PC-3 (cell line): ENCODE measurements around the gene ENDOV.

ENCODE experiments used
- CTCF ChIP-seq: fragments of 300-600 bp; sonication (generic); conservative IDR thresholded peaks from 2 replicates; pipeline ENCODE4 v1.5.1; 2017; ENCODE audit warnings: antibody characterized with exemption, low read depth, mild to moderate bottlenecking, low read length
- EZH2phosphoT487 ChIP-seq: fragments of 300-600 bp; sonication (generic); IDR thresholded peaks from 2 replicates; pipeline ENCODE4 v1.6.1; 2018; ENCODE audit warnings: mild to moderate bottlenecking, antibody characterized with exemption, low read length, borderline replicate concordance

DNA sequence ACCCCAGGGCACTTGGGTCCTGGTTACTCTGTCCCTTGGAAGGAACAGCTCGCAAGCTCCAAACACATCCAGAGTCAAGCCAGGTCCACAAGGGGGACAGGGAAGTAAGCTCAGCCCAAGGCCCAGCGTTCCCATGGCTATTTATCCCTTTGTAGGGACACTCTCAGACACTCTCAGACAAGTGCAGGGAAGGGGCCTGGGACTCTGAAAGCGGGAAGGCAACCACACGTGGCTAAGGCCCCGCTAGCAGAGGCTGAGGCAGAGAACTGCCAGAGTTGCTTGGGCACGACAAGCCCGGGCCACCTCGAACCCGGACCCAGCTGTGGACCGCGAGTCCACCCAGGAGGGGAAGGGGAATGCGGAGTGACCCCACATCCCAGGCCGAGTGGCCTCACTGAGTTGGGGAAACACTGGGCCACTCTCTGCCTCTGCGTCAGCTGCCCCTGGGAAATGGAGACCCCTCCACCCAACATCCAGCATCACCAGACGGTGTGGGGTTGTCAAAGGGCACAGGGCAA is 51.3 kb downstream of the ENDOV start:
- TF ChIP-seq CTCF, result no peak
- TF ChIP-seq EZH2phosphoT487, result no peak
